ENCODE results near the gene S100PBP. TPM values are rescaled to one million over a fixed set of nuclear protein-coding genes. Genes with fewer than 3 reads are reported as not detected.

The S100PBP gene
- total and polyA plus RNA-seq, 12 donors: 14.0 to 50.1 (median 32.9) TPM

GRCh38 chr1:32898958-32899357 is 81.5 kb downstream of the S100PBP start:
- H3K9me3 ChIP-seq (replicated peaks in 1 of 3): no peaks in the 10 kb centered on the region
- no peaks in the 10 kb centered on the region for H3K36me3 ChIP-seq (replicated peaks in 1 of 2)
- TF ChIP-seq POLR2A (IDR thresholded peaks at IDR 0.05) (no peak), CTCF (IDR thresholded peaks at IDR 0.05) (no peak)
- 98 to 100% (median 99%) methylated on average over 1 to 3 of the region's 3 CpGs for WGBS, 4 donors
- no peak overlapping the region for H3K4me3 ChIP-seq
- no peaks in the 10 kb centered on the region for H3K27me3 ChIP-seq
- DNase-seq: no peak
- H3K4me1 ChIP-seq (replicated peaks in 1 of 2): peaks cover 4 to 11% of the 10 kb centered on the region in 2 donors
- H3K27ac ChIP-seq: no peak overlapping the region
- intact Hi-C loops (cut with DNase I): no loop called here

GRCh38 chr1:32899586-32900296 is 82.3 kb downstream of the S100PBP start:
- no peaks in the 10 kb centered on the region for H3K36me3 ChIP-seq (replicated peaks in 1 of 2)
- TF ChIP-seq POLR2A (IDR thresholded peaks at IDR 0.05) (no peak), CTCF (IDR thresholded peaks at IDR 0.05) (no peak)
- 70 to 88% (median 77%) methylated on average over 4 to 7 of the region's 7 CpGs for WGBS, 4 donors
- no peak overlapping the region for H3K4me3 ChIP-seq
- no peaks in the 10 kb centered on the region for H3K27me3 ChIP-seq
- H3K27ac ChIP-seq: no peak overlapping the region
- H3K9me3 ChIP-seq (replicated peaks in 1 of 3): no peaks in the 10 kb centered on the region
- no peak for DNase-seq
- peaks cover 4 to 11% of the 10 kb centered on the region in 2 donors for H3K4me1 ChIP-seq (replicated peaks in 1 of 2)
- intact Hi-C loops (cut with DNase I): no loop called here

- WGBS, 4 donors: 29 to 47% (median 31%) methylated on average over 13 to 22 of the region's 22 CpGs
- intact Hi-C loops (cut with DNase I): no loop called here
- peak overlapping the region in 2 of 4 donors; percentile 38 to 90 for H3K4me3 ChIP-seq
- no peaks in the 10 kb centered on the region for H3K36me3 ChIP-seq (replicated peaks in 1 of 2)
- TF ChIP-seq CTCF (IDR thresholded peaks at IDR 0.05) (no peak), POLR2A (IDR thresholded peaks at IDR 0.05) (no peak)
- no peaks in the 10 kb centered on the region for H3K9me3 ChIP-seq (replicated peaks in 1 of 3)
- no peak overlapping the region for H3K27ac ChIP-seq
- peaks cover 4 to 11% of the 10 kb centered on the region in 2 donors for H3K4me1 ChIP-seq (replicated peaks in 1 of 2)
- no peak for DNase-seq
- H3K27me3 ChIP-seq: no peaks in the 10 kb centered on the region
Measured at GRCh38 chr1:32900371-32900955, 83.0 kb downstream of the S100PBP start.

GRCh38 chr1:32900956-32901822 is 83.7 kb downstream of the S100PBP start, which contains the start of gene TMEM54:
TSS of gene TMEM54 (minus strand) at chr1:32901389. CDS start at chr1:32901238, 151 bp downstream.
- intact Hi-C loops (cut with DNase I): no loop called here
- Histone ChIP-seq H3K36me3 (replicated peaks in 1 of 2) (no peaks in the 10 kb centered on the region), H3K9me3 (replicated peaks in 1 of 3) (no peaks in the 10 kb centered on the region), H3K27ac (peak within 1 kb of the TSS in 1 of 5 donors; percentile 40), H3K4me1 (replicated peaks in 1 of 2) (peaks cover 4 to 11% of the 10 kb centered on the region in 2 donors), H3K4me3 (peak within 1 kb of the TSS in 2 of 4 donors; percentile 38 to 90), H3K27me3 (no peaks in the 10 kb centered on the region)
- TF ChIP-seq CTCF (IDR thresholded peaks at IDR 0.05) (no peak), POLR2A (IDR thresholded peaks at IDR 0.05) (peak in 1 of 2 donors; percentile 6)
- 1 to 3% (median 1%) methylated on average over 16 to 92 of the region's 92 CpGs for WGBS, 4 donors
- DNase-seq: peak in 3 of 7 donors; percentile 52 to 67 (median 53)
